ENCODE measurements around the gene SDR39U1.
A peak's percentile ranks its signal among the peaks of the same experiment; 100 is the strongest.
"Not testable (repeated sequence)": the region's sequence is repeated elsewhere in the genome, so short reads cannot be mapped to it uniquely, and the experiment has no call there.

Gene SDR39U1

DNA sequence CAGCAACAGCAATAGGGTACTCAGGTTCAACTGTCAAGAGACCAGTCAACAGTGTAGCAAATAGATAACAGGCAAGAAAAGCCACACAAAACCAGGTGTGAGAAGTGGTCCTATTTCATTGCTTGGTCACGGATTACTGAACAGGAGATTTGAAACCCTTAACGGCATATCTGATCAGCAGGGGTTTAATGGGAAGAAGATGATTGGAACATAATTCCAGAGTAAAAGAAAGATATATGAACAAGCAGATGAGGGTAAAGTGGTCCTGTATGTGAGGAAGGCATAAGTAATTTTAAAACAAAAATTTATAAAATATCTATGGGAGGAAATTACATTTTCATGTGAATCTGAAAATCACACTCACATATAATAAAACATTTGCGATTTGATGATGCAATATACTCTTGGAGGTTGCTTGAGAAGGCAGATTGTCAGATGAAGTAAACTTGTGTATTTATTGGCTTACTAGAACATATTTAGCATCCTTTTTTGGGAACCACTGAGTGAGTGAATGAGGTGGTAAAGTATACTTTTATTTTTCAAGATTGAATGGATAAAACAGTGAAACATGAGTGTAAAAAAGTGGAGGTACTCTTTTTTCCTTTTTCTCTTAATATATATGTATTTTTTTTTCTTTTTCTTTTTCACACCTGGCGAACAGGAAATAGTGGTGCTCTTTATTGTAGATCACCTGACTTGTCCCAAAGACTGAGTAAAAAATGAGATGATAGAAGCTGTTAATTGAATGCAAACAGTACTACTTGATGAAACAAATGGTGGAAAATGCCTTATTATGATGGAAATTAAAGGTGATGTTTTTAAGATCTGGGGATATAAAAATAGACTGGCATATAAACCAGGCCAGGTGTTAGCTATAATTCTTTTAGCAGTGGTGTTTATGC lies 21.6 kb upstream of the SDR39U1 start:
- Histone ChIP-seq H3K9ac (ENCODE audit: low read length) (no peak overlapping the region), H3K4me1 (ENCODE audit: control insufficient read depth, insufficient read depth, low read length) (no peaks in the 10 kb centered on the region), H3K4me3 (ENCODE audit: low read length) (no peak overlapping the region), H3K27me3 (ENCODE audit: control insufficient read depth, insufficient read depth, low read length) (no peaks in the 10 kb centered on the region), H3K36me3 (ENCODE audit: control insufficient read depth, insufficient read depth, low read length) (no peaks in the 10 kb centered on the region), H3K27ac (ENCODE audit: low read depth, low read length) (no peak overlapping the region)

DNA sequence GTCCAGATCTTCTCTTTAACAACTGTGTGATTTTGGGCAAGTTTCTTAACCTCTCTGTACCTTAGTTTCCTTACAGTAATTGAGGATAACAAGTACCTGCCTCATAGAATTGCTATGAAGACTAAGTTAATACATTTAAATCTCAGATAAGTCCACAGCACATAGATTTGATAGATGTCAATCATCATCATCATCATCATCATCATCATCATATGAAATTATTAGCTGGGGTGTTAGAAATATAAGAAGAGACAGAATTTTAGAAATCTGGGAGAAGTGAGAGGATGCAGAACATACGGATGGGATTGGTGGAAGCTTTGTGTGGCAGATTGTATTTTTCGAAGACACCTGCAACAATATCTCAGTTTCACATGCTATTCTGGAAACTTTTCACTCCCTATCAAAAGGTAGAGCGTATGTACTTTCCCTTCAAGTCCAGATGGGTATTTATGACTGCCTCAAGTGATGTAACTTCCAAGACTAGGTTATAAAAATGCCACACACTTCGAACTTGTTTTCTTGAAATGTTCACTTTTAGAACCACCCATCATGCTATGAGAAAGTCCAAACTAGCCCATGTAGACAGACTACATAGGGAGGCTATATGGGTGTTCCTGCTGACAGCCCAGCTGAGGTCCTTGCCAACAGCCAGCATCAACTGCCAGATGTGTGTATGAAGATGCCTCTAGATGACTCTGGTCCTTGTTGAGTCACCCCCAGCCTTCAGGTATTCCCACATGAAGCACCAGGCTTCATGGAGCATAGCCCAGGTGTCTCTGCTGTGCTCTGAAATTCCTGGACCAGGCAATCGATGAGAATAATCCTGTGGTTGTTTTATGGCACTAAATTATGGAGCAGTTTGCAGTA lies 20.7 kb upstream of the SDR39U1 start:
- no peaks in the 10 kb centered on the region for H3K27me3 ChIP-seq (ENCODE audit: control insufficient read depth, insufficient read depth, low read length)
- no peaks in the 10 kb centered on the region for H3K4me1 ChIP-seq (ENCODE audit: control insufficient read depth, insufficient read depth, low read length)
- H3K9ac ChIP-seq (ENCODE audit: low read length): no peak overlapping the region

DNA sequence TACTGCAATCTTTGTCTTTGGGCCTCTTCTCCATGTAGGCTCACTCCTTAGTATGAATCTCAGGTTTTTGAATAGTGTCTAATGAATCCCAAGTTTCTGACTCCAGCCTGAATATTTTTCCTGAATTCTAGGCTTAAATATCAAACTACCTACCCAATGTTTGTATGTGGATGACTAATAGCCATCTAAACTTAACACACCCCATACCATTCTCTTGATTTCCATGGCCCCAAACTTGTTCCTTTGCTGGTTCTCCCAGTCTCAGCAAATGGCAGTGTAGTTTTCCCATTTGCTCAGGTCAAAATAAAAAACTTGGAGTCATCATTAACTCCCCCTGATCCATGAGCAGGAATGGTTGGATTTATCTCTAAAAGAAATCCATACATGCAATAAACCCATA lies 18.8 kb upstream of the SDR39U1 start:
- Histone ChIP-seq H3K27me3 (ENCODE audit: control insufficient read depth, insufficient read depth, low read length) (no peaks in the 10 kb centered on the region), H3K36me3 (ENCODE audit: control insufficient read depth, insufficient read depth, low read length) (no peaks in the 10 kb centered on the region), H3K4me1 (ENCODE audit: control insufficient read depth, insufficient read depth, low read length) (no peaks in the 10 kb centered on the region), H3K9ac (ENCODE audit: low read length) (no peak overlapping the region), H3K27ac (ENCODE audit: low read depth, low read length) (no peak overlapping the region), H3K4me3 (ENCODE audit: low read length) (no peak overlapping the region)

More for the DNA sequence above, 20.7 kb upstream of the SDR39U1 start:
- Histone ChIP-seq H3K27ac (ENCODE audit: low read depth, low read length) (no peak overlapping the region), H3K4me3 (ENCODE audit: low read length) (no peak overlapping the region), H3K36me3 (ENCODE audit: control insufficient read depth, insufficient read depth, low read length) (no peaks in the 10 kb centered on the region)

DNA sequence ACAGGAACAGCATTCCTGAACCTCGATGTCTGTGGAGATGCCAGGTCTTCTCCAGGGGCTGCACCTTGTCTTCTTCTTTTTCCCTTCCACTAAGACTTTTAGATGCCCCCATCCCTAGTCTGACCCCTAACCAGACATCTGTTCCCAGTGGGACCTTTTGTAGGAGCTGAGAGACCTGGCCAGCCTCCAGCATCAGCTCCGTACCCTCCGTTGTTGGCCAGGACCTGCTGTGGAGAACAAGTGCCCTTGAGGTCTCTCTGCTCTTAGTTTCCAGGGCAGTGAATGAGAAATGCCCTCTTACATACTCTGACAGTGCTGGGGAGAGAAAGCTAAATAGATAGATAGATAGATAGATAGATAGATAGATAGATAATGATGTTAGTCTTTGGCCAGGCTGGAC lies 16.8 kb upstream of the SDR39U1 start:
- Histone ChIP-seq H3K27me3 (ENCODE audit: control insufficient read depth, insufficient read depth, low read length) (no peaks in the 10 kb centered on the region), H3K27ac (ENCODE audit: low read depth, low read length) (no peak overlapping the region), H3K36me3 (ENCODE audit: control insufficient read depth, insufficient read depth, low read length) (no peaks in the 10 kb centered on the region), H3K9ac (ENCODE audit: low read length) (no peak overlapping the region), H3K4me1 (ENCODE audit: control insufficient read depth, insufficient read depth, low read length) (no peaks in the 10 kb centered on the region), H3K4me3 (ENCODE audit: low read length) (no peak overlapping the region)

DNA sequence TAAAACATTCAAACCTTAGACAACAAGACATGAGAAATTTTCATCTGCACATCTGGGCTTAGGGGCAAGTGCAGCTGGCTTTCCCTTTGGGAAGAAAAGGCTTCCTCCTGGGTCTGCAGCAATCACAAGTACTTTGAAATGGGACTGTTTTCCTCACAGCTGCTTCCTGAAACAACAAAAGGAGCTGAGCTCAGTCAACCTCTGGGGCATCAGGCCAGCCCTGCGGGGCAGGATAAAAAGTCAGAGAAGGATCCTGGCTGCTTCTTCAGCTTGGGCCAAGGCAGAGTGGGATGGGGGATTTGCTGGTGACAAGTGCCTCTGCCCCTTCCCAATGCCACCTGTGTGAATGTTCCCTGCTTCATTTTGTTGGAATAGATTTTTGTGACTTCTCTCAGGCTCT lies 16.2 kb upstream of the SDR39U1 start:
- Histone ChIP-seq H3K4me1 (ENCODE audit: control insufficient read depth, insufficient read depth, low read length) (no peaks in the 10 kb centered on the region), H3K4me3 (ENCODE audit: low read length) (no peak overlapping the region), H3K9ac (ENCODE audit: low read length) (no peak overlapping the region), H3K27ac (ENCODE audit: low read depth, low read length) (no peak overlapping the region), H3K36me3 (ENCODE audit: control insufficient read depth, insufficient read depth, low read length) (no peaks in the 10 kb centered on the region), H3K27me3 (ENCODE audit: control insufficient read depth, insufficient read depth, low read length) (no peaks in the 10 kb centered on the region)

DNA sequence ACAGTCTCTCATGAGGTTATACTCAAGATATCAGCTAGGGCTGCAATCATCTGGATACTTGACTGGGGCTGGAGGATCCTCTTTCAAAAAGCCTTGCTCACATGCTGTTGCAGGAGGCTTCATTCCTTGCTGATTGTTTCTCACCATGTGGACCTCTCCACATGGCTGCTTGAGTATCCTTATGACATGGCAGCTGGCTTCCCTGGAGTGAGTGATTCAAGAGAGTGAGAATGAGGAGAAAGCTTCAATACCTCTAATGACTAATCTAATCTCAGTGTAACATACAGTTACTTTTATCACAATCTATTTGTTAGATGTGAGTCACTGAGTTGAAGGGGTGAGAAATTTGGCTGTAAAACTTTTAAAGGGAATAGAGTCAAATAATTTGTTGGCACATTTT lies 14.4 kb upstream of the SDR39U1 start:
- H3K4me1 ChIP-seq (ENCODE audit: control insufficient read depth, insufficient read depth, low read length): no peaks in the 10 kb centered on the region
- no peak overlapping the region for H3K9ac ChIP-seq (ENCODE audit: low read length)
- no peaks in the 10 kb centered on the region for H3K36me3 ChIP-seq (ENCODE audit: control insufficient read depth, insufficient read depth, low read length)
- no peaks in the 10 kb centered on the region for H3K27me3 ChIP-seq (ENCODE audit: control insufficient read depth, insufficient read depth, low read length)
- no peak overlapping the region for H3K27ac ChIP-seq (ENCODE audit: low read depth, low read length)
- H3K4me3 ChIP-seq (ENCODE audit: low read length): no peak overlapping the region

DNA sequence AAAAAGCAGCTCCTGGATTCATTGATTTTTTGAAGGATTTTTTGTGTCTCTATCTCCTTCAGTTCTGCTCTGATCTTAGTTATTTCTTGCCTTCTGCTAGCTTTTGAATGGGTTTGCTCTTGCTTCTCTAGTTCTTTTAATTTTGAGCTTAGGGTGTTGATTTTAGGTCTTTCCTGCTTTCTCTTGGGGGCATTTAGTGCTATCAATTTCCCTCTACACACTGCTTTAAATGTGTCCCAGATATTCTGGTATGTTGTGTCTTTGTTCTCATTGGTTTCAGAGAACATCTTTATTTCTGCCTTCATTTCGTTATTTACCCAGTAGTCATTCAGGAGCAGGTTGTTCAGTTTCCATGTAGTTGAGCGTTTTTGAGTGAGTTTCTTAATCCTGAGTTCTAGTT lies 8.3 kb upstream of the SDR39U1 start:
- H3K9ac ChIP-seq (ENCODE audit: low read length); H3K27me3 ChIP-seq (ENCODE audit: control insufficient read depth, insufficient read depth, low read length); H3K27ac ChIP-seq (ENCODE audit: low read depth, low read length); H3K36me3 ChIP-seq (ENCODE audit: control insufficient read depth, insufficient read depth, low read length); H3K4me3 ChIP-seq (ENCODE audit: low read length); H3K4me1 ChIP-seq (ENCODE audit: control insufficient read depth, insufficient read depth, low read length): not testable (repeated sequence)

DNA sequence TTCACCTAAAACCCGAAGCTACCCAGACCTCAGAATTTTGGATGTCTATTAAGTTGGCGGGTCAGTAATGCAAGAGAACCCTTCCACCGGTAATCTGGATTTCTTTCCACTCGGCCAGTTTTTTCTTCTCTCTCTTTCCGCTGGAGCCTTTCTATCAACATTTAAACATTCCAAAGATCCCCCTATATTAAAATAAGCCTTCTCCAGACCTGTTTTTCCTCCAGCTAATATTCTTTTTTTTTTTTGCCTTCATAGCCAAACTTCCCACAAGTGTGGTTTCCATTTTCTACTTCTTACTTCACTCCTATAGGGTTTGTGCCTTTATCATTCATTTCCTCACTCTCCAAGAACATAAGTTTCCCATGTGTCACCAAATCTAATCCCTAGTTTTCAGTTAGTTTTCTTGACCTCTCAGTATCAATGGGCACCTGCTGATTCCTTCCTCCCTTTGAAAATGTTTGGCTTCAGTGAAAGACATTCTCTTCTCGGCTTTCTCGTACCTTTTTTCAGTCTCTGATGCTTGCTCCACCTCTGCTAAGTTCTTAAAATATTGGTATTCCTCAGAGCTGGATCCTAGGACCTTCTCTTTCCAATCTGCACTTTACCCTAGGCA lies 583 bp upstream of the SDR39U1 start:
- Histone ChIP-seq H3K9ac (ENCODE audit: low read length) (peak overlapping the region; percentile 43), H3K27me3 (ENCODE audit: control insufficient read depth, insufficient read depth, low read length) (no peaks in the 10 kb centered on the region), H3K36me3 (ENCODE audit: control insufficient read depth, insufficient read depth, low read length) (peaks cover 12% of the 10 kb centered on the region), H3K27ac (ENCODE audit: low read depth, low read length) (peak overlapping the region; percentile 100), H3K4me3 (ENCODE audit: low read length) (peak overlapping the region; percentile 95), H3K4me1 (ENCODE audit: control insufficient read depth, insufficient read depth, low read length) (peaks cover 8% of the 10 kb centered on the region)

DNA sequence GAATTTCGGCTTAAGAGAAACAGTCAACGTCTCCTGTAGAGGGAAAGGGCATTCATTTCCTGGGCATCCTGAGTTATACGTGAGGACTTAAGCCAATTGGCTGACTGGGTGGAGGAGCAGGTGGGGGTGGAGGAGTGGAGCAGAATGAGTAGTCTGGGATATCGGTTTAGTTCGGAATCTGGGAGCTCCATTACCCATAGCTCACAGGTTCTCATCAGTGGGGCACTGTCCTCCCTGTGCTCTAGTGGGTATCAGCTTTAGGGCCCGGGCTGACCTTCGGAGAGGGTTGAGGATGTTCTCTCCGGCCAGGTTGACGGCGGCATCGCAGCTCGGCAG lies 704 bp downstream of the SDR39U1 start:
- Histone ChIP-seq H3K4me1 (ENCODE audit: control insufficient read depth, insufficient read depth, low read length) (peaks cover 8% of the 10 kb centered on the region), H3K27me3 (ENCODE audit: control insufficient read depth, insufficient read depth, low read length) (no peaks in the 10 kb centered on the region), H3K9ac (ENCODE audit: low read length) (no peak overlapping the region)

DNA sequence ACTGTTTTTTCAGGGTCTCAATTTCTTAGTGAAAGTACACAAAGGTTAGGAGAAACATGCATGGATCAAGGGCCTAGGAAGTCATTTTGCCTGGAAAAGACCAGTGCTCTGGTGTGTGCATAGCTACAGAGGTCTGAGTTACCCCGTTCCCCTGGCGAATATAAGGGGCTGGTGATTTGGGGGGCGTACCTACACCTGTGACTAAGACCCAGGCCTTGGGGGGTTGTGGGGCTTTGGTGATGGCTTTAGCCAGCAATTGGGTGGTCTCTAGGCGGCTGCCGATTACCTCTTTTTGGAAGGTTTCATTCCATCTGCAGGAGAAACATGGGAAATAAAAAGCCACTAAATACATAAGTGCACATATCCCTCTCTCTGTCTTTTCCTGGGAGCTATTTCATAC lies 1.1 kb downstream of the SDR39U1 start:
- Histone ChIP-seq H3K27me3 (ENCODE audit: control insufficient read depth, insufficient read depth, low read length) (no peaks in the 10 kb centered on the region), H3K36me3 (ENCODE audit: control insufficient read depth, insufficient read depth, low read length) (peaks cover 23% of the 10 kb centered on the region), H3K4me3 (ENCODE audit: low read length) (peak overlapping the region; percentile 95), H3K4me1 (ENCODE audit: control insufficient read depth, insufficient read depth, low read length) (peaks cover 10% of the 10 kb centered on the region), H3K9ac (ENCODE audit: low read length) (no peak overlapping the region), H3K27ac (ENCODE audit: low read depth, low read length) (peak overlapping the region; percentile 100)

More for the DNA sequence above, 704 bp downstream of the SDR39U1 start:
- Histone ChIP-seq H3K36me3 (ENCODE audit: control insufficient read depth, insufficient read depth, low read length) (peaks cover 22% of the 10 kb centered on the region), H3K27ac (ENCODE audit: low read depth, low read length) (peak overlapping the region; percentile 100), H3K4me3 (ENCODE audit: low read length) (peak overlapping the region; percentile 95)

DNA sequence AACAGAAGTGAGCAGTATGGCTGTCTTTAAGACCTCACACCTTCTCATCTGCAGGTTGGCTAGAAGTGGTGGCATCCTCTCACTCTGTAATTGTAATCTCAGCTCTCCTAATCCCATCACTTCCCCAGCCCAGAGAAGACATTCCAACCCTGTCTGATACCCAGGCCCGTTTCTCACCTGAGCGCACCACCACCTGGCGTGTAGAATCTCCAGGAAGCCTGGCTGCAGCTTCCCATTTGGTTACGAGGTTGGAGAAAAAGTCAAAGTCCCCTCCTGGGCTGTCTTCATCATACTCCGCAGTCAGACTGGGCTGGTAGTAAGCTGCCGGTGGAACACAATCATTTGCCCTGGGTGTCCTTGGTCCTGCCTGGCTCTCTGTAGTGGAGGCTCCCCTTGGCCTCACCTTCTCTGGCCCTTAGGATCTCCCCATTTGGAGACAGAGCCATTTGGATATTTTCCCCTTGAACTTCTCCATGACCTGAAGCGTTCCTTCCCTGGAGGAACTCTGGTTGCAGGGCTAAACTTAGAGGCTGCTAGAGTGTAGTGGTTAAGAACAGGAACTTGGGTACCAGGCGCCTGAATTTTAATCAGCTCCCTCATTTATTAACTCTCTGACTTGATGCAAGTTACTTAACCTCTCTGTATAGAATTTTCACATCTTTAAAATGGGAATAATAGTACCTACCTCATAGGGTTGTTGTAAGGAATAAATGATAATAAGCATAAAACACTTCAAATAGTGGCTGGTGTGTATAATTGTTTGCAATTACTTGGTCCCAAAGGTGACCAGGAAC lies 1.8 kb downstream of the SDR39U1 start:
- Histone ChIP-seq H3K4me3 (ENCODE audit: low read length) (no peak overlapping the region), H3K27ac (ENCODE audit: low read depth, low read length) (no peak overlapping the region), H3K4me1 (ENCODE audit: control insufficient read depth, insufficient read depth, low read length) (peaks cover 11% of the 10 kb centered on the region), H3K27me3 (ENCODE audit: control insufficient read depth, insufficient read depth, low read length) (no peaks in the 10 kb centered on the region), H3K9ac (ENCODE audit: low read length) (no peak overlapping the region), H3K36me3 (ENCODE audit: control insufficient read depth, insufficient read depth, low read length) (peaks cover 27% of the 10 kb centered on the region)

Measured in rectal smooth muscle tissue (tissue), 1 donor.